ENCODE results near the gene LRRC28.

LRRC28 gene

GRCh38 chr15:99429681-99430081 is 178.4 kb downstream of the LRRC28 start:
- no peak for TF ChIP-seq CTCF (IDR thresholded peaks at IDR 0.05; ENCODE audit: low read depth, low read length, missing control alignments)
- H3K4me3 ChIP-seq (replicated peaks; ENCODE audit: low read depth, low read length), result no peak overlapping the region
- DNase-seq (ENCODE audit: extremely low read depth, low read depth), result no peak

- TF ChIP-seq CTCF (IDR thresholded peaks at IDR 0.05; ENCODE audit: low read depth, low read length, missing control alignments), result no peak
- DNase-seq (ENCODE audit: extremely low read depth, low read depth), result no peak
- no peak overlapping the region for H3K4me3 ChIP-seq (replicated peaks; ENCODE audit: low read depth, low read length)
Observed at GRCh38 chr15:99430881-99431401, 179.7 kb downstream of the LRRC28 start.

GRCh38 chr15:99431661-99432091 is 180.4 kb downstream of the LRRC28 start:
- TF ChIP-seq CTCF (IDR thresholded peaks at IDR 0.05; ENCODE audit: low read depth, low read length, missing control alignments), result no peak
- DNase-seq (ENCODE audit: extremely low read depth, low read depth), result no peak
- H3K4me3 ChIP-seq (replicated peaks; ENCODE audit: low read depth, low read length), result no peak overlapping the region

- no peak for DNase-seq (ENCODE audit: extremely low read depth, low read depth)
Observed at GRCh38 chr15:99432271-99433025, 181.2 kb downstream of the LRRC28 start.

GRCh38 chr15:99433026-99433756 is 181.9 kb downstream of the LRRC28 start:
- no peak overlapping the region for H3K4me3 ChIP-seq (replicated peaks; ENCODE audit: low read depth, low read length)
- no peak for TF ChIP-seq CTCF (IDR thresholded peaks at IDR 0.05; ENCODE audit: low read depth, low read length, missing control alignments)

More at GRCh38 chr15:99432271-99433025, 181.2 kb downstream of the LRRC28 start:
- TF ChIP-seq CTCF (IDR thresholded peaks at IDR 0.05; ENCODE audit: low read depth, low read length, missing control alignments), result no peak
- H3K4me3 ChIP-seq (replicated peaks; ENCODE audit: low read depth, low read length), result no peak overlapping the region

GRCh38 chr15:99433757-99434450 is 182.6 kb downstream of the LRRC28 start:
- no peak overlapping the region for H3K4me3 ChIP-seq (replicated peaks; ENCODE audit: low read depth, low read length)
- TF ChIP-seq CTCF (IDR thresholded peaks at IDR 0.05; ENCODE audit: low read depth, low read length, missing control alignments), result no peak
- DNase-seq (ENCODE audit: extremely low read depth, low read depth), result no peak

More at GRCh38 chr15:99433026-99433756, 181.9 kb downstream of the LRRC28 start:
- no peak for DNase-seq (ENCODE audit: extremely low read depth, low read depth)

Data from HFF-Myc (cell line).